ENCODE data around the gene CD8A. TPM values are rescaled to one million over a fixed set of nuclear protein-coding genes. Genes with fewer than 3 reads are reported as not detected.
"Not testable (repeated sequence)": the region's sequence is repeated elsewhere in the genome, so short reads cannot be mapped to it uniquely, and the experiment has no call there.

The CD8A gene
- total RNA-seq, 1 donor from 2014 or later, result under 0.01 TPM

GRCh38 chr2:86747711-86748639 lies 42.7 kb downstream of the CD8A start:
- FAIRE-seq (no peak), DNase-seq (ENCODE audit: low read depth) (peak; percentile 89)
- H3K27me3 ChIP-seq (ENCODE audit: control insufficient read depth, insufficient read depth, low read length), result no peaks in the 10 kb centered on the region
- no peak for TF ChIP-seq CTCF (IDR thresholded peaks at IDR 0.05; ENCODE audit: insufficient read depth, low read length, severe bottlenecking)
- peaks cover 4% of the 10 kb centered on the region for H3K36me3 ChIP-seq (ENCODE audit: control insufficient read depth, insufficient read depth, low read length)
- H3K4me3 ChIP-seq (ENCODE audit: low read depth, low read length), result no peak overlapping the region

- TF ChIP-seq CTCF (IDR thresholded peaks at IDR 0.05; ENCODE audit: insufficient read depth, low read length, severe bottlenecking), result no peak
- Histone ChIP-seq H3K27me3 (ENCODE audit: control insufficient read depth, insufficient read depth, low read length) (no peaks in the 10 kb centered on the region), H3K36me3 (ENCODE audit: control insufficient read depth, insufficient read depth, low read length) (no peaks in the 10 kb centered on the region), H3K4me3 (ENCODE audit: low read depth, low read length) (no peak overlapping the region)
- FAIRE-seq, result no peak
- DNase-seq (ENCODE audit: low read depth), result no peak
Observed at GRCh38 chr2:86746939-86747338, 43.8 kb downstream of the CD8A start.

GRCh38 chr2:86744152-86744551 lies 46.6 kb downstream of the CD8A start:
- Histone ChIP-seq H3K4me3 (ENCODE audit: low read depth, low read length) (no peak overlapping the region), H3K27me3 (ENCODE audit: control insufficient read depth, insufficient read depth, low read length) (no peaks in the 10 kb centered on the region), H3K36me3 (ENCODE audit: control insufficient read depth, insufficient read depth, low read length) (no peaks in the 10 kb centered on the region)
- DNase-seq (ENCODE audit: low read depth) (no peak), FAIRE-seq (no peak)
- TF ChIP-seq CTCF (IDR thresholded peaks at IDR 0.05; ENCODE audit: insufficient read depth, low read length, severe bottlenecking), result no peak

GRCh38 chr2:86741889-86742498 lies 48.7 kb downstream of the CD8A start:
- FAIRE-seq; DNase-seq (ENCODE audit: low read depth); H3K36me3 ChIP-seq (ENCODE audit: control insufficient read depth, insufficient read depth, low read length); H3K4me3 ChIP-seq (ENCODE audit: low read depth, low read length); H3K27me3 ChIP-seq (ENCODE audit: control insufficient read depth, insufficient read depth, low read length): not testable (repeated sequence)

- H3K4me3 ChIP-seq (ENCODE audit: low read depth, low read length); H3K27me3 ChIP-seq (ENCODE audit: control insufficient read depth, insufficient read depth, low read length); H3K36me3 ChIP-seq (ENCODE audit: control insufficient read depth, insufficient read depth, low read length); FAIRE-seq; DNase-seq (ENCODE audit: low read depth): not testable (repeated sequence)
Observed at GRCh38 chr2:86739889-86740288, 50.8 kb downstream of the CD8A start.

GRCh38 chr2:86739485-86739884 lies 51.2 kb downstream of the CD8A start:
- not testable (repeated sequence) for H3K27me3 ChIP-seq (ENCODE audit: control insufficient read depth, insufficient read depth, low read length); H3K36me3 ChIP-seq (ENCODE audit: control insufficient read depth, insufficient read depth, low read length); FAIRE-seq; H3K4me3 ChIP-seq (ENCODE audit: low read depth, low read length); DNase-seq (ENCODE audit: low read depth)

GRCh38 chr2:86734896-86735295 lies 55.8 kb downstream of the CD8A start:
- not testable (repeated sequence) for H3K36me3 ChIP-seq (ENCODE audit: control insufficient read depth, insufficient read depth, low read length); H3K4me3 ChIP-seq (ENCODE audit: low read depth, low read length); FAIRE-seq; H3K27me3 ChIP-seq (ENCODE audit: control insufficient read depth, insufficient read depth, low read length)
- peak; percentile 77 for DNase-seq (ENCODE audit: low read depth)

Other genes starting within 250 kb of the CD8A start
- gene CHMP3, start 227.5 kb downstream of the CD8A start, total RNA-seq, result 60.6 and 87.6 TPM in 2 replicates
- gene RNF103, start 167.0 kb downstream of the CD8A start, total RNA-seq, result 17.7 and 18.2 TPM in 2 replicates
- 48.5 and 53.7 TPM in 2 replicates for gene RMND5A, start 70.6 kb downstream of the CD8A start, total RNA-seq
- gene CD8B, start 71.0 kb upstream of the CD8A start, total RNA-seq, result not detected in 2 replicates
- 0.79 and 2.9 TPM in 2 replicates for gene RGPD1, start 151.2 kb upstream of the CD8A start, total RNA-seq
- gene PLGLB1, start 230.9 kb upstream of the CD8A start, total RNA-seq, result 0.13 and 0.26 TPM in 2 replicates